GM12872 (cell line): ENCODE measurements around the gene POR.

ENCODE experiments used
- TF ChIP-seq, protein P1 (sequence below): IDR thresholded peaks from 3 replicates; pipeline ENCODE4 v1.5.1; 2011; ENCODE audit warnings: low read depth, mild to moderate bottlenecking, low read length, moderate library complexity; ENCODE audit not compliant: insufficient read depth

Gene POR

DNA sequence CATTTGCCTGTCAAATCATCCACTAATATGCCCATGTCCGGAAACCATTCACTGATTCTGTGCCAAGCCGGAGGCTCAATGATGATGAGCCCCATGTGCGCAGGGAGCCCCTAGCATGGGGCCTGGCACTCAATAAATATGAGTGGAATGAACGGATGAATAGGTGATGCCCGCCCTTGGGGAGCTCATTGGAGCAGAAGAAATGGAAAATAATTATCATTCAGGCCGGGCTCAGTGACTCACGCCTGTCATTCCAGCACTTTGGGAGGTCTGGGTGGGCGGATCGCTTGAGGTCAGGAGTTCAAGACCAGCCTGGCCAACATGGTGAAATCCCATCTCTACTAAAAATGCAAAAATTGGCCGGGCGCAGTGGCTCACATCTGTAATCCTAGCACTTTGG, 25.1 kb upstream of the POR start:
- TF ChIP-seq, protein P1, sequence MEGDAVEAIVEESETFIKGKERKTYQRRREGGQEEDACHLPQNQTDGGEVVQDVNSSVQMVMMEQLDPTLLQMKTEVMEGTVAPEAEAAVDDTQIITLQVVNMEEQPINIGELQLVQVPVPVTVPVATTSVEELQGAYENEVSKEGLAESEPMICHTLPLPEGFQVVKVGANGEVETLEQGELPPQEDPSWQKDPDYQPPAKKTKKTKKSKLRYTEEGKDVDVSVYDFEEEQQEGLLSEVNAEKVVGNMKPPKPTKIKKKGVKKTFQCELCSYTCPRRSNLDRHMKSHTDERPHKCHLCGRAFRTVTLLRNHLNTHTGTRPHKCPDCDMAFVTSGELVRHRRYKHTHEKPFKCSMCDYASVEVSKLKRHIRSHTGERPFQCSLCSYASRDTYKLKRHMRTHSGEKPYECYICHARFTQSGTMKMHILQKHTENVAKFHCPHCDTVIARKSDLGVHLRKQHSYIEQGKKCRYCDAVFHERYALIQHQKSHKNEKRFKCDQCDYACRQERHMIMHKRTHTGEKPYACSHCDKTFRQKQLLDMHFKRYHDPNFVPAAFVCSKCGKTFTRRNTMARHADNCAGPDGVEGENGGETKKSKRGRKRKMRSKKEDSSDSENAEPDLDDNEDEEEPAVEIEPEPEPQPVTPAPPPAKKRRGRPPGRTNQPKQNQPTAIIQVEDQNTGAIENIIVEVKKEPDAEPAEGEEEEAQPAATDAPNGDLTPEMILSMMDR: no peak

DNA sequence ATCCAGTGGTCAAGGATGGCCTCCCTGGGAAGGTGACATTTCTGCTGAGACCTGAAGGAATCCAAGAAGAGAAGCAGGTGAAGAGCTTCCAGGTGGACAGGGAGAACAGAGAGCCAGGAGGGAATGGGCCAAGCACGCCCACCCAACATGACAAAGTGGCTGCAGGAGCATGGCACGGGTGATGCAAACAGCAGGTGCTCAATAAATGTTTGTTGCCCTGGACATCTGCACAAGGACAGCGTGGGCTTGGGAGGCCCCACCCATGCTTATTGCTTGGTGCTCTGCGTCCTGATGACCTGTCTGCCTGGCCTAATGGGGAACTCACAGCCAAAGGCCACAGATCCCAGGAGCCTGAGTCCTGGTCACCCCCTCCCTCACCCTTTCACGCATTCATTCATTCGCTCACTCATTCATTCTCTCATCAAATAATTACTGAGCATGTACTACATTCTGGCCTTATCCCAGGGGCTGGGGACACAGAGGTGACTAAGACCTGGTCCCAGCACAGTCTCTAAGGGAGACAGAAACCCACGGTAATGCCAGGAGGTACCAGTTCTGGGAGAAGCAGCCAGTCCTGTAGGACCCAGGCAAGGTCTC, 23.0 kb upstream of the POR start:
- TF ChIP-seq, protein P1: no peak

GRCh38 chr7:75892634-75893272, 22.2 kb upstream of the POR start:
- TF ChIP-seq, protein P1: no peak

DNA sequence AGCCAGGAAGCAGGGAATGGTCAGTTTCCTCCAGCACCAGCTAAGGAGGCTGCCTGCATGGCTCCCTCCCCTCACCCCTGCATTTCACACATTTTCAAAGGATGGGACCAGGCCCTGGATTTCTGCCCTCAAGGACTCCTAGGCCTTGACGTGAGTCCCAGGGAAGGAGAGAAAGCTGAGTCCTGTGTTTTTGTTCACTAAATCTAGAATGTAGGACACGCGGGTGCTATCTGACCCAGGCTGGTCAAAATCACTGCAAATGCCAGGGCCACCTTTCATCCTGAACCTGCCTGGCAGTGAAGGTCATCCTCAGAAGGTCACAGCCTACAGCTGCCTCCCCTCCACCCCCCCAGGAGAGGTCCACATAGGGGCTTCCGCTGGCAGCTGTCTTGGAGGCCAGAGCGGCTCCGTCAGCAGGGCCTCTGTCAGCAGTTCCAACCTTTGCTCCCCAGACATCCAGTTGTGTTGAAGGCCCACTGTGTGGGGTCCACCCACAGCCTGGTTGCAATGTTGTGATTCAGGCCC, 18.1 kb upstream of the POR start:
- TF ChIP-seq, protein P1: no peak

GRCh38 chr7:75900617-75901315, 14.2 kb upstream of the POR start:
- TF ChIP-seq, protein P1: no peak

DNA sequence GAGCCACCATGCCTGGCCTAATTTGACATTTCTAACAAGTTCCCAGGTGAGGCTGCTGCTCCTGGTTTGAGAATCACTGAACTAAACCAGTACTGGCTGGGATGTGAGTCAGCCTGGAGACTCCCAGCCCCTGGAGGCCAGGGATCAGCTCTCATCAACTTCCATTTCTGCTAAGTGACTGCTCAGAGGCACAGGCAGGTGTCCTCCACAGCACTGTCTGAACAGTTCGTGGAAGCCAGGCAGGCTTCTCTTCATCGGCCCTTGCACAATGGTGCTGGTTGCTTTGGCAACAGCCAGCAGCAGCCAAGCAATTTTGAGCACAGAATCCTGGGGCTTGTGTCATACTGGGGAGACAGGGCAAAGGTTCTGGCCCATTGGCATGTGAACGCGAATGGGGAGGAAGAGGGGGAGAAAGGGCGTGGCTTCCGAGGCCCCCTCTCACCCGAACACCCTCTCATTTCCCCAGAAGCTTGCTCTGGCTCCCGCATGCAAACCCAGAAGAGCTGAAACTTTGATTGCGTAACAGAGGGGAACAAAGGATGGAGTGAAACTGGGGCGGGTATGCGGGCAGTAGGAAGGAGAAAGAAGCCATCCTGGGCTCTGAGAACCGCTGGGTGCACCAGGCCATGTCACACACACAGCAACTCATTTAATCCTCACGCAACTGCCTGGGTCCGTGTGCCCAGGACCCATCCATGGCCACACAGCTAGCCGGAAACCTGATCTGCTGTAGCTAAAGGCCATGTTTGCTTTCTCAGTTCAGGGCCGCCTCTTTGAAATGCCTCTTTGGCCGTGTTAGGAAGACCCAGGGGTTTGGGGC, 9.0 kb upstream of the POR start:
- TF ChIP-seq, protein P1: no peak

DNA sequence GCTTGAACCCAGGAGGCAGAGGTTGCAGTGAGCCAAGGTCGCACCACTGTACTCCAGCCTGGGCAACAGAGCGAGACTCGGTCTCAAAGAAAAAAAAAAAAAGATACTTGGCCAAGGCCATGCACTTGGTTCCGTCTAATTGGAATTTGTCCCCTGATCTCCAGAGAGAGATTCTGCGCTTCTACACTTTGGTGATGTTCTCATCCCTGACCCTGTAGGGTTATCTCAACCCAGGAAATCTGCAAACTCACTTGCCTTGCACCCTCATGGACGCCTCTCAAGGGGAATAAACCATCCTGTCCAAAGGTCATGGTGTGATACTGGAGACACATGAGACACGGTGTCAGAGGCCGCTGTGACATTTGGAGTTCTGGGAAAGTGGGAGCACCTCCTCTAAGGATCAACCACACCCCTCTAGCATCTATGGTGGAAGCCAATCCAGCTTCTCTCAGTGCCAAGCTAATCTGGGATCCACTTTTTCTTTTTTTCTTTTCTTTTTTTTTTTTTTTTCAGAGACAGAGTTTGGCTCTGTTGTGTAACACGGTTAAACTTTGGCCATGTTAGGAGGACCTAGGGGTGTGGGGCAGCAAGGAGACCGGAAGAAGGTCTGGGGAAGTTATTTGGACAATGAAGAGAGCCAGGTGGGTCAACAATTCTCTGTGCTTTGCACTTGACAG, 7.8 kb upstream of the POR start:
- TF ChIP-seq, protein P1: no peak
